ENCODE measurements around the gene LAMA5.

LAMA5 gene

DNA sequence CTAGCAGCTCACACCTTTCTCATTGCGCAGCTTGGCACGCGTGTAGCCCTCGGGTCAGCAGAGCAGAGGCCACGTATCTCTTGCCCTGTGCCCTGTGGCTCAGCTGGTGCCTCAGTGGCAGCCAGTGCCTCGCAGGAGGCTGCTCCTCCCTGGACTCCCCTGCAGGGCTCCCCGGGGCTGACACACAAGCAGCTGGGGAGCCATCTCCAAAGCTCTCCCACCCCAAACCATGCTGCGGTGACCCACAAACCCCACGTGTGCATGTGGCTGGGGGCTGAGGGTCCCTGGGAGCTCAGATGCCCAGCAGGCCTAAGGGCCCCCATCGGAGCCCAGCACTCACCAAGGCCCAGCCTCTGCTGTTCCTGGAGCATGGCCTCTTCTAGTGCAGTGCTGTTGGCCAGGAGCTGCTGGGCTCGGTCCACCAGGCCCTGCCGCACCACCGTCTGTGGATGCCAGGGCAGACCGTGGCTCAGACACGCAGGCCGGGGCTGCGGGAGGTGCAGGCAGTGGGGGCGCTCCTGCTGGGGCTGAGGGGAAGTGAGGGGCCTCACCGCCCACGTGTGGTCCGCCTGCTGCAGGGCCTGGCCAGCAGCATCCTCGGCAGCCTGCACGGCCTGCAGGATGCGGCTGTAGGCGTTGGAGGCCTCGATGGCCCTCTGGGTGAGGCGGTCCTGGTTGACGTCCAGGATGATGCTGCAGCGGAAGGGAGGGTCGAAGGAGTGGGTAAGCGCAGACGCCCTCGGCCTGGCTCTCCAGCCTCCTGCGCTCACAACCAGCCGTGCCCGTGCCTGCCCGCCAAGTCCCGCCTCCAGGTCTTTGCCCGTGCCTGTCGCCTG is 50.6 kb downstream of the LAMA5 start:
- TF ChIP-seq, protein P1, sequence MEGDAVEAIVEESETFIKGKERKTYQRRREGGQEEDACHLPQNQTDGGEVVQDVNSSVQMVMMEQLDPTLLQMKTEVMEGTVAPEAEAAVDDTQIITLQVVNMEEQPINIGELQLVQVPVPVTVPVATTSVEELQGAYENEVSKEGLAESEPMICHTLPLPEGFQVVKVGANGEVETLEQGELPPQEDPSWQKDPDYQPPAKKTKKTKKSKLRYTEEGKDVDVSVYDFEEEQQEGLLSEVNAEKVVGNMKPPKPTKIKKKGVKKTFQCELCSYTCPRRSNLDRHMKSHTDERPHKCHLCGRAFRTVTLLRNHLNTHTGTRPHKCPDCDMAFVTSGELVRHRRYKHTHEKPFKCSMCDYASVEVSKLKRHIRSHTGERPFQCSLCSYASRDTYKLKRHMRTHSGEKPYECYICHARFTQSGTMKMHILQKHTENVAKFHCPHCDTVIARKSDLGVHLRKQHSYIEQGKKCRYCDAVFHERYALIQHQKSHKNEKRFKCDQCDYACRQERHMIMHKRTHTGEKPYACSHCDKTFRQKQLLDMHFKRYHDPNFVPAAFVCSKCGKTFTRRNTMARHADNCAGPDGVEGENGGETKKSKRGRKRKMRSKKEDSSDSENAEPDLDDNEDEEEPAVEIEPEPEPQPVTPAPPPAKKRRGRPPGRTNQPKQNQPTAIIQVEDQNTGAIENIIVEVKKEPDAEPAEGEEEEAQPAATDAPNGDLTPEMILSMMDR (IDR thresholded peaks at IDR 0.05; ENCODE audit: control extremely low read depth, extremely low read depth, low read depth, missing control alignments): no peak
- ChIA-PET POLR2A (no interaction called here), CTCF (interaction anchor here (1.1 to 1.9 kb wide), 4 partner anchors 13 to 66 kb away, joined by 3 to 5 read pairs (median 4); partner anchors contain the start of gene ADRM1)
- no peak for DNase-seq (ENCODE audit: extremely low spot score)

DNA sequence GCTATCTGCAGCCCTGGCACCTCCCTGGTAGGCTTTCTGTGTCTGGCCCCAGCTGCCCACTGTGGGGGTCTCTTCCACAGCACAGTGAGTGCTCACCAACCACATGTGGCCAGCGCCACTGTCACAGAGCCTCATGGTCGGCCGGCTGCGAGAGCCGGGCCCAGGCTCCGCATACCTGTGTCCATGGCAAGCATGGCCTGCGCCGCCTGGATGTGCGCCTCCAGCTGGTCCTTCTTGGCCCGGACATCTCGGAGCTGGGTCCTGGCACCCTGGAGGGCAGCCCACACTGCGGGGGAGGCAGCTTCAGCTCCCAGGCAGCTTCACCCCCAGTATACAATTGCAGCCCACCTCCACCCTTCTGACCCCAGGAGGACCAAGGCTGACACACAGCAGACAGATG is 51.3 kb downstream of the LAMA5 start:
- TF ChIP-seq, protein P1 (IDR thresholded peaks at IDR 0.05; ENCODE audit: control extremely low read depth, extremely low read depth, low read depth, missing control alignments): no peak
- ChIA-PET POLR2A (no interaction called here), CTCF (interaction anchor here (1.3 kb wide), 1 partner anchor 13 kb away, joined by 4 read pairs; the partner anchor contains the start of gene ADRM1)
- DNase-seq (ENCODE audit: extremely low spot score): no peak

DNA sequence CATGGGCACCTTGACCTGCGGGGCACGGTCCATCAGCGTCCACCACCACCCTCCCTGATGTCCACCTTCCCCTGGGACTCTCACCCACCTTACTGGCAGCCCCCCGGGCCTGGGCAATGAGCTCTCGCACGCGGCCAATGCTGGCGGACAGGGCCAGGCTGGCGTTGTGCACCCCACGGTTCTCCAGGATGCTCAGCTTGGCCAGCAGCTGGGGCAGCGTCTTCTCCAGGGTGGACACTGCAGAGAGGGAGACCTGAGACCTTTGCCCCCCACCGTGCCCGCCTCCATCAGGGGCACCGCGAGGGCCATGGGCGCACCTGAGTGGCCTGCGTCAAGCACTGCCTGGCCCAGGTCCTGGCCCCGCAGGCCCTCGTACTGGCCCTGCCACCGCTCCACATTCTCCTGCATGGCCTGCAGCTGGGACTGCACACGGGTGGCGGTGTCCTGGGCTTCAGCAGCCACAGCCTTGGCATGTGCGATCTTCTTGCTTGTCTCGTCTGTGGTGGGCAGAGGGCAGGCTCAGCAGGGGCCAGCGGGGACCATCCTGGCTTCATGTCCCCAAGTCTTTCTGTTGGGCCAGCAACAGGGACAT is 52.3 kb downstream of the LAMA5 start:
- ChIA-PET CTCF (interaction anchor here (0.8 kb wide), 1 partner anchor 12 kb away, joined by 6 read pairs; the partner anchor contains the start of gene ADRM1), POLR2A (no interaction called here)
- no peak for DNase-seq (ENCODE audit: extremely low spot score)
- TF ChIP-seq, protein P1 (IDR thresholded peaks at IDR 0.05; ENCODE audit: control extremely low read depth, extremely low read depth, low read depth, missing control alignments): no peak

DNA sequence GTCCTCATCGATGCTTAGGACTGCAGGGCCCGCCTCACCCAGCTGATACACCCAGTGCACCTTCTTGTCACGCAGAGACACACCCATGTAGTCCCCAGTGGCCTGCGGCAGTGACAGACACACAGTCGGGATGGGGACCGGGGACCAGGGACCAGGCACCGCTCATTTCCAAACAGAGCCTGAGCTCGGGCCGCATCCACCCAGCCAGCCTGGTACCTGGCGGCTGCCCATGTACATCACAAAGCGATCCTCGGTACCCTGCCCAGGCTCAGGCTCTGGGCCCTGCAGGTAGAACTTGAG is 52.8 kb downstream of the LAMA5 start:
- CTCF ChIA-PET: interaction anchor here (0.8 kb wide), 1 partner anchor 12 kb away, joined by 6 read pairs; the partner anchor contains the start of gene ADRM1
- DNase-seq (ENCODE audit: extremely low spot score): no peak
- TF ChIP-seq, protein P1 (IDR thresholded peaks at IDR 0.05; ENCODE audit: control extremely low read depth, extremely low read depth, low read depth, missing control alignments): no peak
- POLR2A ChIA-PET: no interaction called here

DNA sequence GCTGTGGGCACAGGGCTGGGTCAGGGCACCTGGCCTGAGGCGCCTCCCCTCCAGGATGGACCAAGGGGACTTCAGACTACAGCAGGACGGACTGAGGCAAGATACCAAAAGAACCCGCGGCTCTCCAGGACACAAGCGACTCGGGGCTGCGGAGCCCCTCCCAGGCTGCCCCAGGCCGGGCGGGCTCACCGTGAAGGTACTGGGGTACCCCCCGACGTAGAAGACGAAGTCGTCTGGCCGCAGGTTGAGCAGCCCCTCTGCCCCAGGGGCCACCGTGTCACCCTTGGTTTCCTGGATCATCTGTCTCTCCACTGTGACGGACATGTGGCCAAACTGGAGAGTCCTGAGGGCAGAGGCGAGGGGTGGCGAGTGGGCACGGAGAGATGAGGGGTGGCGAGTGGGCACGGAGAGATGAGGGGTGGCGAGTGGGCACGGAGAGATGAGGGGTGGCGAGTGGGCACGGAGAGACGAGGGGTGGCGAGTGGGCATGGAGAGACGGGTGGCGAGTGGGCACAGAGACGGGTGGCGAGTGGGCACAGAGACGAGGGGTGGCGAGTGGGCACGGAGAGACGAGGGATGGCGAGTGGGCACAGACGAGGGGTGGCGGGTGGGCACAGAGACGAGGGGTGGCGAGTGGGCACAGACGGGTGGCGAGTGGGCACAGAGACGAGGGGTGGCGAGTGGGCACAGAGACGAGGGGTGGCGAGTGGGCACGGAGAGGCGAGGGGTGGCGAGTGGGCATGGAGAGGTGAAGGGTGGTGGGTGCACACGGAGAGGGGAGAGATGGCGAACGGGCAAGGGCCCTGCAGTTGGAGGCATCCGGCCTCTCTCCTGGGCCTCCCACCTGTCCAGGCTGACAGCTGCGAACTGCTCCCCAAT is 53.4 kb downstream of the LAMA5 start:
- ChIA-PET POLR2A (no interaction called here), CTCF (interaction anchor here (0.8 kb wide), 1 partner anchor 11 kb away, joined by 6 read pairs; the partner anchor contains the start of gene ADRM1)
- TF ChIP-seq, protein P1 (IDR thresholded peaks at IDR 0.05; ENCODE audit: control extremely low read depth, extremely low read depth, low read depth, missing control alignments): no peak
- no peak for DNase-seq (ENCODE audit: extremely low spot score)

DNA sequence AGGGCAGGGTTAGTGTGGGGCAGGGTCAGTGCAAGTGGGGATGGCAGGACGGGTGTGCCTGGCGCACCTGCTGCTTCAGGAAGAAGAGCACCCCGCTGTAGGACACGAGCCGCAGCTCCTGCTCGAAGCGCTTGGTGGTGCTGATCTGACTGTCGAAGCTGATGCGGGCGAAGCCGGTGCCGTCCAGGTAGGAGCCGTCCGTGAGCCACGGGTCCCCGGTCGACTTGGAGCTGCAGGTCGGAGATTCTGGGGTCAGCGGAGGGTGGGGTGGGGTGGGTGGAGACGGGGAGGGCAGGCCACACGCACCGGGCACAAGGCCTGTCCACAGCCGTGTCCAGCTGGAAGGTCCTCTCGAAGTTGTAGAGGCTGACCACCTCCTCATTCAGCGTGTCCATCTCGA is 54.1 kb downstream of the LAMA5 start:
- POLR2A ChIA-PET: interaction anchor here (0.5 kb wide), 1 partner anchor 172 kb away, joined by 3 read pairs; no protein-coding TSS in a partner anchor
- TF ChIP-seq, protein P1 (IDR thresholded peaks at IDR 0.05; ENCODE audit: control extremely low read depth, extremely low read depth, low read depth, missing control alignments): no peak
- CTCF ChIA-PET: no interaction called here
- DNase-seq (ENCODE audit: extremely low spot score): no peak
